Stimulated activated CD8-positive, alpha-beta memory T cell treated with anti-CD3 and anti-CD28 coated beads, Interleukin-12 subunit alpha, Interleukin-12 subunit beta, amount 100 ng/mL, for 24 hours (primary cell): ENCODE data around the gene HBZ.
"Not testable (repeated sequence)": the region's sequence is repeated elsewhere in the genome, so short reads cannot be mapped to it uniquely, and the experiment has no call there.

ENCODE experiments used
- DNase-seq: peaks from one replicate; pipeline ENCODE4 v3.0.0-alpha.2; 2020; ENCODE audit errors: extremely low read depth

The HBZ gene

DNA sequence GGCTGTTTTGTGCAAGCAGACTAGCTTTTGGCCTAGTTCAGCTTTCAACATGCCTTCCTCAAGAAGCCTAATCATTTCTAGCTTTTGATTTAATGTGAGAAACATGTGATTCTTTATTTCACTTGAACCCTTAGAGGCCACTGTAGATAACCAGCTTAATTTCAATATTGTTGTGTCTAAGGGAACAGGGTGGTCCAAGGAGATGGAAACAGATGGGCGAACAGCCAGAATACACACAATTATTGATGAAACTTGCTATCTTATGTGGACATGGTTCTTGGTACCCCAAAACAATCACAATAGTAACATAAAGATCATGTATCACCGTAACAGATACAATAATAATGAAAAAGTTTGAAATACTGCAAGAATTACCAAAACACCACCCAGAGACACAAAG, 18.7 kb upstream of the HBZ start:
- no peak for DNase-seq

DNA sequence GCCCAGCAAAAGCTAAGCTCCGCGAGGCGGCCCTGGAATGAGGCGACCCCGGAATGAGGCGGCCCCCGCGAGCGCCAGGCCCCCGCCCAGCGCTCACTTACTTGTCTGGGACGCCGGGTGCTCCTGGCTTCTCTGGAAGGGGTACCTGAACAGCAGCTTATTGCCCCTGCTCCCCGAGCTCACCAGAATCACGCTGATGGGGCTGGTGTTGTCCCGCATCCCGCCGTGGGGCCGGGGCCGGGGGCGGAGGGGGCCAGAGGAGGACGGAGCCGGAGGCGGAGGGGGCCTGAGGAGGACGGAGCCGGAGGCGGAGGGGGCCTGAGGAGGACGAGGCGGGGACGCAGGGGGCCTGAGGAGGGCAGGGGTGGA, 14.4 kb upstream of the HBZ start:
- DNase-seq: no peak

DNA sequence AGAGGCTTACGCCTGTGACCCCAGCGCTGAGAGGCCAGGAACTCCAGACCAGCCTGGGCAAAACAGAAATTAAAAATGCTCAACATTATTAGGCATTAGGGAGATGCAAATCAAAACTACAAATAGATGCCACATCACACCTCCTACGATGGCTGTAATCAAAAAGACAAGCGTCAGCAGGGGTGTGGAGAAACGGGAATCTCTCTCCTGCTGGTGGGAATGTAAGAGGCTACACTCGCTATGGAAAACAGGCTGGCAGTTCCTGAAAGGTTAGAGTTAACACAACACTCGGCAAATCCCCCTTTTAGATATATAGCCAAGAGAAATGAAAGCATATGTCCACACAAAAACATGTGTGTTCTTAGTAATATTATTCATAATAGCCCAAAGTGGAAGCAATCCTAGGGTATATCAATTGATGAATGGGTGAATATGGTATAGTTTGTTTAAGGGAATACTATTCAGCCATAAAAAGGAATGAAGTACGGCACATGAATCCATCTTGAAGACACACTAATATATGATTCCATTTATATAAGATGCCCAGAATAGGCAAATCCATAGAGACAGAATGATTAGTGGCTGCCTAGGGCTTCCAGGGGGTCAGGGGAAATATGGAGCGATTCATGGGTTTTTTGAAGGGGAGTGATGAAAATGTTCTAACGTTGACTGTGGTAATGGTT, 12.1 kb upstream of the HBZ start:
- DNase-seq: no peak

DNA sequence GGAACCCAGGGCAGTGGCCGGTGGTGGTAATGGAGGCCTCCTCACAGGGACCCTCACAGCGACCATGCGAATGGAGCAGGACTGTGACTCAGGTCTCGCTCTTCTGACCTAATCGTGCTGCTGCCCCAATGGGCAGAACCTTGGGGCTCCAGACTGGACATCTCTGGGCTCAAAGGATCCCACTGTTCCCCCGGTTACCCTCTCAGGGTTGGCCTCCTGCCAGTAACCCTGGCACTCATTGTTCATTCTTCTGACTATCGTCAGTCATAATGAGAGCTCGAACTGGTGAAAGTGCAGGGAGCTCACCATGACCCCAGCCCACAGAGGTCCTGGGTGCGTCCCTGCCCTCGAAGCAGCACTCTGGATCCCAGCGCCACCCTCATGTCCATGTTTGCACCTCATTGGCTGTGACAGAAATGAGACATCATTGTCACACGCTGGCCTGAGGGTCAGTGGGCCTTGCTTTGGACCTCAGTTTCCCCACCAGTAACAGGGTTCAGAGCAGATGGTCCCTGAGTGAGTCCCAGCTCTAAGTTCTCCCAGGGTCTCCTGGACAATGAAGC, 10.0 kb upstream of the HBZ start:
- no peak for DNase-seq

DNA sequence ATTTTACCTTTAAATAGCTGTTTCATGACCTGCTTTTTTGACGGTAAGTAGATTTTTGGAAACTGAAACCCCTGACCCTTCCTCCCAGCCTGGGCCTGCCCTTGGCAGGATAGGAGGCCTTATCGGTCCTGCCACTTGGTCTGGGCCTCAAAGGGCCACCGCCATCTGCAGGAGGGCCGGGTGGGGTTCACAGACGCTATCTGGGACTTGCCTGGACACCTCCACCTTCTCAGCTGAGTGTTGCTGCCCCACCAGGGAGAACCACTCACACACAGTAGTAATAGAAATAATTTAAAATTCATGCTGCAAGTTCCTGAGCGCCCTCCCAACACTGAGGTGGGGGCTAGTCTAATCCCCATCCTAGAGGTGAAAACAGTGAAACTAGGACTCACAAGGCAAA, 9.4 kb upstream of the HBZ start:
- no peak for DNase-seq

DNA sequence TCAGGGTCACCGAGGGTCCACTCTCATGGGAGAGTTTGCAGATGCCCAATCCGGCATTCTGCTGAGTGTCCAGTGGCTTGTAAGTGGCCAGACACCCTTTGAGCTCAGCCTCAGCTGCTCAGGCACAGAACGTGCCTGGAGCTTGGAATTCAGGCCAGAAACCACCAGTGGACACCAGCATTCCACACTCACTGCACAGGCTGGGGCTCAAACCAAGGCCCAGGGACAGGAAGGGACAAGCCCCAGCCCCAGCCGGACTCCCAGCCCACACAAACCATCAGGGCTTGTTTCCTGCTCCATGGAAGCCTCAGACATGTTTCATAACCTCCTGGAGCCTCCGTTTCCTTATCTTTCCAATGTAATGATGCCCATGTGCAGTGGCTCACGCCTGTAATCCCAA, 9.0 kb upstream of the HBZ start:
- DNase-seq: no peak

DNA sequence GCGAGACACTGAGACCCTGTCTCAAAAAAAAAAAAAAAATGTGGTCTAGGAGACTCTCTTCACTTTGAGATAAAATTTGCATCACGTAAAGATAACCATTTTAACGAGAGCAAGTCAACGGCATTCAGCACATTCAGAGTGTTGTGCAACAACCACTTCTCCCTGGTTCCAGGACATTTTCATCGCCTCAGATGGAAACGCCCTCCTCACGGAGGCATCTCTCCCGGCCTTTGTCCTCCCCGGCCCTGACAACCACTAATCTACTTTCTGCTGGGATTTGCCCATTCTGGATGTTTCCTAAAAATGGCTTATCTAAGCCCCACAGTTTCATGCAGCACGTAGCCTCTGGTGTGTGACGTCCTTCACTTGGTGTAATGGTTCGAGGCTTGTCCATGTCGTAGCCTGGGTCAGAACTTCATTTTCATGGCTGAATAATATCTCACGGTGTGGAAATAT, 7.6 kb upstream of the HBZ start:
- no peak for DNase-seq

DNA sequence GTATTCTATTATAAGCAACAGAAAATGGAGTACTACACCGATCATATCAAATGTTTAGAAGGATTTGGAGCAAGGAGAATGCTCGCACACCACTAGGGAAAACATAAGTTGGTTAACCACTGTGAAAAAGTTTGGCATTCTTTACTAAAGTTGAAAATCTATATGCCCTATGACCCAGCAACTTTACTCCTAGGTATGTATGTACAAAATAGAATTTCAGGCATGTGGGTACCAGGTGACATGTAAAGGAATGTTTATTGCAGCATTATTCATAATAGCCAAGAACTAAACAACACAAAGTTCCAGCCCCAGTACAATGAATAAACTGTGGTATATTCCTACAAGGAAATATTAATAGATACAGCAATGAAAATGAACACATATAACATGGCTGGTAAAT, 5.8 kb upstream of the HBZ start:
- no peak for DNase-seq

DNA sequence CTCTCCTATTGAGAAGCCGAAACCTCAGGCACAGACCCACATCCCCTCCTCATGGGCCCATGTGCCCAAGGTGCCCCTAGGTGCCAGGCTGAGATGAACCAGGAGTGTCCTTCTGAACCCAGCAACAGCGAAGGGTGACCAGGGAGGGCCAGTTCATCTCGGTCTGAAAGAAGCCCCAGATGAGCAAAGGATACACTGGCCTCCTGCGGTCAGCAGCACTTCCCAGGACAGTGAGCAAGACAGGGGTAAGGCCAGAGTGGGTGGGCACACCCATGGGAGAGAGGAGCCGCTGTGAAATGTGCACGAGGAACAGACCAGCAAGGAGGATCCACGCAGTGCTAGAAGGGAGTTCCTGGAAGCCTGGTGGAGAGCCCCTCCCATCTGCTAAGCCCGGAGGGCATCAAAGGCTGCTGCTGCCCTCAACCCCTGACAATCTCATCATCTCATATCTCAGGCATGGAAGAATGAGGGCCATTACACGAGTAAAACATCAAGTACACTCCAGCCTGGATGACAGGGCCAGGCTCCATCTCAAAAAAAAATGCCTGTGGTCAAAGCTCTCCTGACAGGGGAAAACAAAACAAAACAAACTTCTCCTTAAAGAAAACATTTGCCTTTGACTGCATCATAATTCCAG, 3.3 kb upstream of the HBZ start:
- no peak for DNase-seq

DNA sequence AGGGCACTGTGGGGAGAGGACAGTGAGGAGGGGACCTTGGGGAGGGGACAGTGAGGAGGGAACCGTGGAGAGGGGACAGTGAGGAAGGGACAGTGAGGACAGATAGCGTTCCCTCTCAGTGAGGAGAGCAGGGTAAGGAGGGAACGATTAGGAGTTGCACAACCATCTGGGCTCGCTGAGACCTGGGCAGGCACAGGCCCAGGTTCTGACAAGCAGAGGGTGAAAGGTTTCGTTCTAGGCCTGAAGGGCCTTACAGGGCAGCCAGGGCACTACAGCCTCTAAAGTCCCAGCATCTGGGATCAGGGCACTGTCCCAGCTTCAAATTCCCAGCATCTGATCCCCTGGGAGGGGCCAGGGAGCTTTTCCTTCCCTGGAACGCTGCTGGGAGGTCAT, 681 bp downstream of the HBZ start:
- DNase-seq: not testable (repeated sequence)

DNA sequence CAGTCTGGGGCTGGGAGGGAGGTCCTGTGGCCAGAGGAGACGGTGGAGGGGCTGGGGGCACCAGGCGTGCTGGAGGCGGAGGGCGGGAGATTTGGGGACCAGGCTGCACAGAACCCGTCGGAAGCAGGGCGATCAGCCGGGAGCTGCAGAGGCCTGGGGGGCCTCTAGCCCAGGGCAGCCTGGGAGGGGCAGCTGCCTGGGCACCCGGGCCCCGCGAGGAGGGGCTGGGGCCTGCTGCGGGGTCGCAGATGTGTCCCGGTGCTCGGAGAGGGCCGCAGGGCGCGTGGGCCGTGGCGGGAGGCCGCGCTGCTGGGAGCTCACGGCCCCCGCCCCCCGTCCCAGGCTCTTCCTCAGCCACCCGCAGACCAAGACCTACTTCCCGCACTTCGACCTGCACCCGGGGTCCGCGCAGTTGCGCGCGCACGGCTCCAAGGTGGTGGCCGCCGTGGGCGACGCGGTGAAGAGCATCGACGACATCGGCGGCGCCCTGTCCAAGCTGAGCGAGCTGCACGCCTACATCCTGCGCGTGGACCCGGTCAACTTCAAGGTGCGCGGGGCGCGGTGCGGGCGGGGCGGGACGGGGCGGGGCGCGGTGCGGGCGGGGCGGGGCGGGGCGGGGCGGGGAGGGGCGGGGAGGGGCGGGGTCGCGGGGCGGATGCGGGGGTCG, 1.2 kb downstream of the HBZ start:
- DNase-seq: not testable (repeated sequence)

DNA sequence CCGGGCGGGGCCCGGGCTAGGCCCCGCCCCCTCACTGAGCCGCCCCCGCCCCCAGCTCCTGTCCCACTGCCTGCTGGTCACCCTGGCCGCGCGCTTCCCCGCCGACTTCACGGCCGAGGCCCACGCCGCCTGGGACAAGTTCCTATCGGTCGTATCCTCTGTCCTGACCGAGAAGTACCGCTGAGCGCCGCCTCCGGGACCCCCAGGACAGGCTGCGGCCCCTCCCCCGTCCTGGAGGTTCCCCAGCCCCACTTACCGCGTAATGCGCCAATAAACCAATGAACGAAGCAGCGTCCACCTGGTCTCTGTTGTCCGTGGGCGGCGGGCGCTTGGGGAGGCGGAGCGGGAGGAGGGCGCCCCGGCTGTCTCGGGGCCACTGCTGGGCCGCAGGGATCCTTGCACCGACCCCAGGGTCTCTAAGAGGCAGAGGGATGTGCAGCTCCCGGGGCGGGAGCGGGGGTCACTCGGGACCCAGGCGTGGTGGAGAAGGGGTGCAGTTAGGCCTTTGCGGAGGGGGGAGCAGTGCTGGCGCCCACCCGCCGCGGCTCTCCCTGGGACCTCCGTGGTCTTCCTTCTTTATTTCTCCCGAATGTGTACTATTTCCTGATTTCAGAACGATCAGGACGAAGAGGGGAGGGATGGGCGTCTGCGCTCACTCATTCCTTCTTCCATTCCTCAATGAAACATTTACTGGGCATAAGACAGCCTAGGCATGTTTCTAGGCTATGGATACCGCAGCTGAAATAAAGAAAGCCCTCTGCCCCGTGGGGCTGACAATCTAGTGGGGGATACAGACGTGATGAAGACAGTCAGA, 2.0 kb downstream of the HBZ start:
- no peak for DNase-seq

DNA sequence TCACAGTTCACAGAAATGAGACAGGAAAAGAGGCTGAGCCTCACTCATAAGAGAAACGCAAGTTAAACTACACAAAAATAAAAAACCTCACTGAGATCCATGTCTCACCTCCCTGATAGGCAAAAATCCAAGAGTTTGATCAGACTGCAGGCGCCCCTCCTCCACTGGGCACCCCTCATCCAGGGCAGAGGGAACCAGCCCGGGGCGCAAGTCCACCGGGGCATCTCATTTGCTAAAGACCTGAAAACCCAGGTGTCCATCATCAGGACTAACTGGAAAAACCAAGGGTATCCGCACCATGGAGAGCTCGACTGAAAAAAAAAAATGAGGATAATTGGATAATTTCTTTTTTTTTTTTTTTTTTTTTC, 2.6 kb downstream of the HBZ start:
- no peak for DNase-seq

DNA sequence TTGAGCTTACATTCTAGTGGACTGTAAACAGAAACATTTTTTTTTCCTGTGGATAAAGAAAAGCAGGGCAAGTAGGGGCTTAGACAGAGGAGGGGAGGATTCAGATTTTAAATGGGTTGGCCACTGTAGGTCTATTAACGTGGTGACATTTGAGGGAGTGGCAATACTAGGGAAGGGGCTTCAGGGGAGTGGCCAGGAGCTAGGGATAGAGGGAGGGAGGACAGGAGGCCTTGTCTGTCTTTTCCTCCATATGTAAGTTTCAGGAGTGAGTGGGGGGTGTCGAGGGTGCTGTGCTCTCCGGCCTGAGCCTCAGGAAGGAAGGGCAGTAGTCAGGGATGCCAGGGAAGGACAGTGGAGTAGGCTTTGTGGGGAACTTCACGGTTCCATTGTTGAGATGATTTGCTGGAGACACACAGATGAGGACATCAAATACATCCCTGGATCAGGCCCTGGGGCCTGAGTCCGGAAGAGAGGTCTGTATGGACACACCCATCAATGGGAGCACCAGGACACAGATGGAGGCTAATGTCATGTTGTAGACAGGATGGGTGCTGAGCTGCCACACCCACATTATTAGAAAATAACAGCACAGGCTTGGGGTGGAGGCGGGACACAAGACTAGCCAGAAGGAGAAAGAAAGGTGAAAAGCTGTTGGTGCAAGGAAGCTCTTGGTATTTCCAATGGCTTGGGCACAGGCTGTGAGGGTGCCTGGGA, 6.8 kb downstream of the HBZ start:
- DNase-seq: no peak

DNA sequence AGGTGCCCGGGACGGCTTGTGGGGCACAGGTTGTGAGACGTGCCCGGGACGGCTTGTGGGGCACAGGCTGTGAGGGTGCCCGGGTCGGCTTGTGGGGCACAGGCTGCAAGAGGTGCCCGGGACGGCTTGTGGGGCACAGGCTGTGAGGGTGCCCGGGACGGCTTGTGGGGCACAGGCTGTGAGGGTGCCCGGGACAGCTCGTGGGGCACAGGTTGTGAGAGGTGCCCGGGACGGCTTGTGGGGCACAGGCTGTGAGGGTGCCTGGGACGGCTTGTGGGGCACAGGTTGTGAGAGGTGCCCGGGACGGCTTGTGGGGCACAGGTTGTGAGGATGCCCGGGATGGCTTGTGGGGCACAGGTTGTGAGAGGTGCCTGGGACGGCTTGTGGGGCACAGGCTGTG, 7.8 kb downstream of the HBZ start:
- DNase-seq: not testable (repeated sequence)

DNA sequence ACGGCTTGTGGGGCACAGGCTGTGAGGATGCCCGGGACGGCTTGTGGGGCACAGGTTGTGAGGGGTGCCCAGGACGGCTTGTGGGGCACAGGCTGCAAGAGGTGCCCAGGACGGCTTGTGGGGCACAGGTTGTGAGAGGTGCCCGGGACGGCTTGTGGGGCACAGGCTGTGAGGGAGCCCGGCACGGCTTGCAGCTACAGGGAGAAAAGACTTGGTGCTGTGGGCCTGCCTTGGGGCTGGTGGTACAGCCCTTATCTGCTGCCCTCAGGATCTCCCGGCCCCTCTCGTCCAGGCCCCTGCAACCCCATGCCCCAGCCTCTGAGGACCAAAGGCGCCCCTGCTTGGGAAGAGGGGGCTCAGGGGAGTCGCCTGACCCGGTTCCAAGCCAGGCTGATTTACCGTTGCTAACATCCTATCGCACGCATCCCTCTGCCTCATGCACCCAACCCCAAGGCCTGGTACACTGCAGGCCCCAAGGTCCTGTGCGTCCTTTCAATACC, 8.3 kb downstream of the HBZ start:
- DNase-seq: no peak

DNA sequence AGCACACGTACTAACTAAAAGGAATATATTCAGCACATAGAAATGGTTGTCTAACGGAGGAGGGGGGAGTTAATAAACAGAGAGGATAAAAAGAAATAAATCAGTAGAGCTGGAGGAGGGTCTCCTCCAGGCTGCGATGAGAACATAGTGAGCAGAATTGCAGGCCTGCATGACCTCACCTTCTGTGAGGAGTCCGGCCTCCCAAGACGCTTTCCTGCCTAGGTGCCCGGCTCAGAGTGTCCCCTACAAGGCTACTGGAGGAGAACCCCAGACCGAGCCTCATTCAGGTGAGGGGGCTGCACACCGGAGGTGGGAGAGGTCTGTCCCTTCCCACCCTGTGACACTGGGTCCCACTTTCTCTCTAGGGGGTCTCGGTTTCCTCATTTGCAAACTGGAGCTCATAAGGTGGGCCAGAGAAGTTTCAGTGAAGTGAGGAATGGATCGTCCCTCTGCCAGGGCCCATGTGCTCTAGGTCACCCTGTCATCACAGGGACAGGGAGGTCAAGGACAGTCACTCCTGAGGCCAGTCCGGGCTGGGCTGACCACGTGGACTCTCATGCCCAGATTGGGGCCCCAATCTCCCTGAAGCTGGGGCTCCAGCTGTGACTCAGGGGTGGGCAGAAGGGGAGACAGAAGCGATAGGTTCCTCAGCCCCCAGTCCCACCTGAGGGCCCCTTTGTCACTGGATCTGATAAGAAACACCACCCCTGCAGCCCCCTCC, 10.0 kb downstream of the HBZ start:
- DNase-seq: no peak

DNA sequence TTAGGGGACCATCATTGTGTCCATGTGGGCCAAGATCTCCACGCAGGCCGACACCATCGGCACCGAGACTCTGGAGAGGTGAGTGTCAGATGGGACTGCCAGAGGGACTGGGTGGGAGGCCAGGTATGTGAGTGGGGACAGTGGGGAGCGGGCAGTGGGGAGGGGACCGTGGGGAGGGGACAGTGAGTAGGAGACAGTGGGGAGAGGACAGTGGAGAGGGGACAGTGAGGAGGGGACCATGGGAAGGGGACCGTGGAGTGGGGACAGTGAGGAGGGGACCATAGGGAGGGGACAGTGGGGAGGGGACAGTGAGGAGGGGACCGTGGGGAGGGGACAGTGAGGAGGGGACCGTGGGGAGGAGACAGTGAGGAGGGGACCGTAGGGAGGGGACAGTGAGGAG, 10.7 kb downstream of the HBZ start:
- DNase-seq: not testable (repeated sequence)

DNA sequence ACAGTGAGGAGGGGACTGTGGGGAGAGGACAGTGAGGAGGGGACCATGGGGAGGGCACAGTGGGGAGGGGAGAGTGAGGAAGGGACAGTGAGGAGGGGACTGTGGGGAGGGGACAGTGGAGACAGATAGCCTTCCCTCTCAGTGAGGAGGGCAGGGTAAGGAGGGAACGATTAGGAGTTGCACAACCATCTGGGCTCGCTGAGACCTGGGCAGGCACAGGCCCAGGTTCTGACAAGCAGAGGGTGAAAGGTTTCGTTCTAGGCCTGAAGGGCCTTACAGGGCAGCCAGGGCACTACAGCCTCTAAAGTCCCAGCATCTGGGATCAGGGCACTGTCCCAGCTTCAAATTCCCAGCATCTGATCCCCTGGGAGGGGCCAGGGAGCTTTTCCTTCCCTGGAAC, 11.3 kb downstream of the HBZ start:
- DNase-seq: not testable (repeated sequence)

DNA sequence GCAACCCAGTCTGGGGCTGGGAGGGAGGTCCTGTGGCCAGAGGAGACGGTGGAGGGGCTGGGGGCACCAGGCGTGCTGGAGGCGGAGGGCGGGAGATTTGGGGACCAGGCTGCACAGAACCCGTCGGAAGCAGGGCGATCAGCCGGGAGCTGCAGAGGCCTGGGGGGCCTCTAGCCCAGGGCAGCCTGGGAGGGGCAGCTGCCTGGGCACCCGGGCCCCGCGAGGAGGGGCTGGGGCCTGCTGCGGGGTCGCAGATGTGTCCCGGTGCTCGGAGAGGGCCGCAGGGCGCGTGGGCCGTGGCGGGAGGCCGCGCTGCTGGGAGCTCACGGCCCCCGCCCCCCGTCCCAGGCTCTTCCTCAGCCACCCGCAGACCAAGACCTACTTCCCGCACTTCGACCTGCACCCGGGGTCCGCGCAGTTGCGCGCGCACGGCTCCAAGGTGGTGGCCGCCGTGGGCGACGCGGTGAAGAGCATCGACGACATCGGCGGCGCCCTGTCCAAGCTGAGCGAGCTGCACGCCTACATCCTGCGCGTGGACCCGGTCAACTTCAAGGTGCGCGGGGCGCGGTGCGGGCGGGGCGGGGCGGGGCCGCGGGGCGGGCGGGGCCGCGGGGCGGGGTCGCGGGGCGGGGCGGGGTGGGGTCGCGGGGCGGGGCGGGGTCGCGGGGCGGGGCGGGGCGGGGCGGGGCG, 11.8 kb downstream of the HBZ start:
- not testable (repeated sequence) for DNase-seq
